MM.1S (cell line): Measurements from ENCODE around the gene MAGI1.
A peak's percentile ranks its signal among the peaks of the same experiment; 100 is the strongest.

Experiments used
- DNase-seq: peaks from one replicate; pipeline ENCODE4 v3.0.0-alpha.2; 2015
- H2AFZ ChIP-seq: fragments of 300-600 bp; sonication (generic); 2 replicates; pipeline ENCODE4 v1.6.0; 2016; ENCODE audit warnings: antibody characterized with exemption, low read length
- H3F3A ChIP-seq: fragments of 300-600 bp; sonication (generic); 2 replicates; pipeline ENCODE4 v1.6.1; 2016; ENCODE audit warnings: mild to moderate bottlenecking, antibody characterized with exemption, low read length, moderate library complexity, mixed read lengths; ENCODE audit not compliant: insufficient read depth
- H3K27ac ChIP-seq: fragments of 300-600 bp; sonication (generic); 2 replicates; pipeline ENCODE4 v1.5.1; 2016; ENCODE audit warnings: mild to moderate bottlenecking, low read length
- H3K27me3 ChIP-seq: fragments of 300-600 bp; sonication (generic); replicated peaks from 2 replicates; pipeline ENCODE4 v1.6.0; 2016; ENCODE audit warnings: low read length; ENCODE audit not compliant: insufficient read depth
- H3K36me3 ChIP-seq: fragments of 300-600 bp; sonication (generic); replicated peaks from 2 replicates; pipeline ENCODE4 v1.6.1; 2016; ENCODE audit warnings: mild to moderate bottlenecking, low read length, mixed read lengths; ENCODE audit not compliant: insufficient read depth
- H3K4me1 ChIP-seq: fragments of 300-600 bp; sonication (generic); 2 replicates; pipeline ENCODE4 v1.6.1; 2016; ENCODE audit warnings: low read length, mixed read lengths
- H3K4me2 ChIP-seq: fragments of 300-600 bp; sonication (generic); 2 replicates; pipeline ENCODE4 v1.6.0; 2016; ENCODE audit warnings: low read depth, low read length
- H3K4me3 ChIP-seq: fragments of 300-600 bp; sonication (generic); 2 replicates; pipeline ENCODE4 v1.5.1; 2016; ENCODE audit warnings: low read length, mixed read lengths
- H3K79me2 ChIP-seq: fragments of 300-600 bp; sonication (generic); 2 replicates; pipeline ENCODE4 v1.6.1; 2016; ENCODE audit warnings: mixed run types, low read length, mixed read lengths
- H3K9ac ChIP-seq: fragments of 300-600 bp; sonication (generic); 2 replicates; pipeline ENCODE4 v1.6.1; 2016; ENCODE audit warnings: low read length, mixed read lengths
- H3K9me2 ChIP-seq: fragments of 300-600 bp; sonication (generic); replicated peaks from 2 replicates; pipeline ENCODE4 v1.6.1; 2016; ENCODE audit warnings: mild to moderate bottlenecking, low read length, mixed read lengths; ENCODE audit not compliant: insufficient read depth
- H3K9me3 ChIP-seq: fragments of 300-600 bp; sonication (generic); replicated peaks from 2 replicates; pipeline ENCODE4 v1.6.1; 2016; ENCODE audit warnings: mild to moderate bottlenecking, low read length, mixed read lengths; ENCODE audit not compliant: insufficient read depth
- H4K20me1 ChIP-seq: fragments of 300-600 bp; sonication (generic); 2 replicates; pipeline ENCODE4 v1.6.1; 2016; ENCODE audit warnings: mild to moderate bottlenecking, low read length, moderate library complexity, mixed read lengths; ENCODE audit not compliant: insufficient read depth
- CTCF ChIP-seq: fragments of 300-600 bp; sonication (generic); IDR thresholded peaks from 2 replicates; pipeline ENCODE4 v1.5.1; 2016; ENCODE audit warnings: antibody characterized with exemption, low read length, mixed read lengths
- EZH2 ChIP-seq: fragments of 300-600 bp; sonication (generic); optimal IDR thresholded peaks from 2 replicates; pipeline ENCODE3; 2017; ENCODE audit warnings: low read depth, mild to moderate bottlenecking, antibody characterized with exemption, low read length, mixed read lengths
- EZH2phosphoT487 ChIP-seq: fragments of 300-600 bp; sonication (generic); IDR thresholded peaks from 2 replicates; pipeline ENCODE4 v1.6.1; 2018; ENCODE audit warnings: antibody characterized with exemption, low read length

The MAGI1 gene

GRCh38 chr3:66041116-66041515, 2.4 kb upstream of the MAGI1 start:
- H3K4me3 ChIP-seq: no peak overlapping the region
- H3K27ac ChIP-seq: no peak overlapping the region
- no peaks in the 10 kb centered on the region for H3K4me1 ChIP-seq
- H3F3A ChIP-seq: peaks cover 4% of the 10 kb centered on the region
- TF ChIP-seq EZH2 (no peak), EZH2phosphoT487 (no peak), CTCF (no peak)
- H3K27me3 ChIP-seq: no peaks in the 10 kb centered on the region
- H3K36me3 ChIP-seq: no peaks in the 10 kb centered on the region
- H3K9me3 ChIP-seq: no peaks in the 10 kb centered on the region
- no peak overlapping the region for H3K4me2 ChIP-seq
- H3K9me2 ChIP-seq: no peaks in the 10 kb centered on the region
- peaks cover 10% of the 10 kb centered on the region for H3K79me2 ChIP-seq
- no peak overlapping the region for H2AFZ ChIP-seq
- H4K20me1 ChIP-seq: no peaks in the 10 kb centered on the region
- DNase-seq: no peak
- no peak overlapping the region for H3K9ac ChIP-seq

GRCh38 chr3:66039590-66039887, 821 bp upstream of the MAGI1 start:
- Histone ChIP-seq H3K9me2 (no peaks in the 10 kb centered on the region), H3K4me3 (peak overlapping the region; percentile 97), H3K9ac (peak overlapping the region; percentile 84), H3K27me3 (no peaks in the 10 kb centered on the region), H3K27ac (peak overlapping the region; percentile 86; the same call in 1 of the 2 replicates), H3K36me3 (no peaks in the 10 kb centered on the region), H2AFZ (peak overlapping the region; percentile 95), H3K79me2 (peaks cover 14% of the 10 kb centered on the region), H3K4me2 (peak overlapping the region; percentile 95), H3K4me1 (no peaks in the 10 kb centered on the region), H3F3A (peaks cover 4% of the 10 kb centered on the region), H3K9me3 (no peaks in the 10 kb centered on the region), H4K20me1 (no peaks in the 10 kb centered on the region)
- no peak for DNase-seq
- no peak for TF ChIP-seq EZH2
- no peak for TF ChIP-seq EZH2phosphoT487
- TF ChIP-seq CTCF: no peak

- Histone ChIP-seq H3K9me2 (no peaks in the 10 kb centered on the region), H3K27ac (peak overlapping the region; percentile 86), H3K79me2 (peaks cover 14% of the 10 kb centered on the region), H3K4me2 (peak overlapping the region; percentile 95), H3K9ac (peak overlapping the region; percentile 84), H2AFZ (peak overlapping the region; percentile 98), H4K20me1 (no peaks in the 10 kb centered on the region), H3K36me3 (no peaks in the 10 kb centered on the region), H3K9me3 (no peaks in the 10 kb centered on the region), H3K27me3 (no peaks in the 10 kb centered on the region), H3K4me3 (peak overlapping the region; percentile 97), H3F3A (peaks cover 4% of the 10 kb centered on the region), H3K4me1 (no peaks in the 10 kb centered on the region)
- no peak for TF ChIP-seq CTCF
- TF ChIP-seq EZH2: no peak
- no peak for TF ChIP-seq EZH2phosphoT487
- no peak for DNase-seq
These were observed 363 bp downstream of the MAGI1 start for GRCh38 chr3:66038384-66038725.
